ENCODE data around the gene MSRB3.

GRCh38 chr12:65232476-65233077, 45.9 kb upstream of the MSRB3 start:
- TF ChIP-seq POLR2A (IDR thresholded peaks at IDR 0.05) (no peak), CTCF (IDR thresholded peaks at IDR 0.05) (peak; percentile 50 to 59 (median 52))
